Islet of Langerhans (tissue), 1 donor: ENCODE measurements around the gene WNT5B.
A peak's percentile ranks its signal among the peaks of the same experiment; 100 is the strongest.
"Not testable (repeated sequence)": the region's sequence is repeated elsewhere in the genome, so short reads cannot be mapped to it uniquely, and the experiment has no call there.

Experiments
- FAIRE-seq: peaks from one replicate; lab custom pipeline; 2011; peaks lifted over from hg19 to GRCh38; lab: Jason Lieb, UNC

WNT5B gene

DNA sequence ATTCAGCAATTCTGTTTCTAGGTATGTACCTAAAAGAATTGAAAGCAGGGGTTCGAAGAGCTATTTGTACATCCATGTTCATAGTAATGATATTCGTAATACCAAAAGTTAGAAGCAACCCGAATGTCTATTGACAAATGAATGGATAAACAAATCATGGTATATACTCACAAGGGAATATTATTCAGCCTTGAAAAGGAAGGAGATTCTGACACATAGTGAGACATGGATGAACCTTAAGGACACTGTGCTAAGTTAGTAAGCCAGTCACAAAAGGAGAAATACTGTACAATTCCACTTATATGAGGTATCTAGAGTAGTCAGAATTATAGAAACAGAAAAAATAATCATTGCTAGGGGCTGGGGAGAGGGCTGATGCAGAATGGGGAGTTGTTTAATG is 30.3 kb upstream of the WNT5B start:
- FAIRE-seq: no peak

DNA sequence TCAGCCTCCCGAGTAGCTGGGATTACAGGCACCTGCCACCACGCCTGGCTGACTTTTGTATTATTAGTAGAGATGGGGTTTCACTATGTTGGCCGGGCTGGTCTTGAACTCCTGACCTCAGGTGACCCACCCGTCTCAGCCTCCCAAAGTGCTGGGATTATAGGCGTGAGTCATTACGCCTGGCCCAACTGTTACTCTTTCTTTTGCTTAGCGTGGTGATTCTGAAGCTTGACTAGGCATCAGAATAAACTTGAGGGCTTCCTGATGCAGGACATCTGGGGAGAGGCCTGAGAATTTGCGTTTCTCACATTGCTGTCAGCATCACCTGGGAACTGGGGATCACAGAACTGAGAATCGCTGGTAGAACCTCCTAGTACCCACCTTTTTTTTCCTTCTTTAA is 26.3 kb upstream of the WNT5B start:
- not testable (repeated sequence) for FAIRE-seq

DNA sequence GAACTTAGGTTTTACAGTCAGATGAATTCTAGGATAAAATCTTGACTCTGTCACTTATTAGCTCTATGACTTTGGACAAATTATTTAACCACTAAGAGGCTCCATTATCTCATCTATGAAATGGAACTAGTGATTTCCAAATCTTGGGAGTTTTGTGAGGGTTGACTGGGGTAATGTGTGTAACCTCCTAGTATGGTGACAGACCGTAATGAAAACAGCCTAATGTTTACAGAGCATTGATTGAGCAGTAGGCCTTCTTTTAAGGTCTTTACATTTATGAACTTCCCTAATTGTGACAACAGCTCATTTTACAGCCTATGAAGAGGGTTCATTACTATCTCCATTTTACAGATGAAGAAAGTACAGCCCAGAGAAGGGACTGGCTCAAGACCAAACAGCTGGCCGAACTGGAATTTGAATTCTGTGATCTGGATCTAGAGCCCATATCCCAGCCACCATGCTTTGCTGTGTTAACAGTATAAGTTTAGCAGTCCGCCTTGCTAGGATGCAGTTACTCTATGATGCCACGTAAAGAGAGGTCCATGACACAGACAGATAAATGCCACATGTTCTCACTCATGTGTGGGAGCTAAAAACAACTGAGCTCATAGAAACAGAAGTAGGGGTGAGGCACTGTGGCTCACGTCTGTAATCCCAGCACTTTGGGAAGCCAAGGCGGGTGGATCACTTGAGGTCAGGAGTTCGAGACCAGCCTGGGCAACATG is 25.6 kb upstream of the WNT5B start:
- no peak for FAIRE-seq

GRCh38 chr12:1604464-1604863 is 24.6 kb upstream of the WNT5B start:
- no peak for FAIRE-seq

GRCh38 chr12:1605129-1606020 is 23.7 kb upstream of the WNT5B start:
- peak; percentile 87 for FAIRE-seq

DNA sequence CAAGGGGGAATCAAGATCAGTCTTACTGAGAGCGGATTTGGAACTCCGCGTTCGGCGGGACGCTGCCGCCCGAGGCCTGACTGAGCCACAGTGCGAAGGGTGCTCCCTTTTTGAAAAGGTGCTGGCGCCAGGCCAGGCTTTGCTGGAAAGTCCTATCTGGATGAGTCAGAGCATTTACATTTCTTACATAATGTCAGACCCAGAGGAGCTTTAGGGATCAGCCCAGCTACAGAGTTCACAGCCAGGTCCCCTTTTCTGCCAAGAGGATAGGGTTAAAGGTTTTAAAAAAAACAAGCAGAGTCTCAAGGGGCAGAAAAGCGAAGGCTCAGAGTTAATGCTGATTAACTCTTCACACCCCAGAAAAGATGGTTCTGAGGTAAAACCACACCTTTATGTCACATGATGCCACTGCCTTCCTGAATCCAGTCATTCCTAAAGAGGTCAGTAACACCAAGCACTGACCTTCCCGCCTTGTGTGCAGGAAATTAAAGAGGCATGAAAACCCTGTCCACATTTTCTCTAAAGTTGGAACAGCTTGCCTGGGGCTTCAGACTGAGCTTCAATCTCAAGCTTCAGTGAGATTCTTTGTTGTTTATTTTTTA is 22.9 kb upstream of the WNT5B start:
- no peak for FAIRE-seq

DNA sequence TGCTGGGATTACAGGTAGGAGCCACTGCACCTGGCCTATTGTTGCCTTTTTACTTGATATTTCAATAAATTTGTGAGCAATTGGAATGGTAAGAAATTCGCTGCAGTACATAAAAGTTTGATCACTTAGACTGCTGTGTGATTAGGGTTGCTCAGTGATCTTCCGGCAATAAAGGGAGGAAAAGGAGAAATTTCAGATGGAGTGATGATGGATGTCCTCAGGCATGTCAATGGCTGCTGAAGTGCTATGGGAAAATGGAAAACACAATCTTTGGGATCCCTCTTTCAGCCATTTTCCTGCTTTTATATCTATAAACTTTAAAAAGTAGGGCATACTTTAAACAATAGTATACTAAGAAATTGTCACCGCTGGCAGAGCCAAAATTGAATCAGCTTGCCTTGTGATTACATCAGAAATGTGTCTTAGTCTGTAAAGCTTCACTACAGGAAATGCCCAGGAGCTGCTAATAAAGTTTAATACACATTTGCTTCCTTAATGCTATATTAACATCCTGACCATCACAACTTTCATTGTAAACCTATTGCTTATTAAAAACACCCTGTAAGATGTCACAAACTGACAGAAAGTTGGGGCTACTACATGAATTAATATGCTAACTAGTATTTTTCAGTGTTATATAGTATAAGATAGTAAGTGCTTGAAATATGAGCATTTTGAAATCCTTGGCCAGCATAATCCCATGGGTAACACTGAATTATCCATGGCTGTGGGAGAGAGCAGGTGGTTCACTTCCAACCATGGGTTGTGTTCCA is 20.9 kb upstream of the WNT5B start:
- no peak for FAIRE-seq

- no peak for FAIRE-seq
Observed at GRCh38 chr12:1608713-1609119, 20.3 kb upstream of the WNT5B start.

DNA sequence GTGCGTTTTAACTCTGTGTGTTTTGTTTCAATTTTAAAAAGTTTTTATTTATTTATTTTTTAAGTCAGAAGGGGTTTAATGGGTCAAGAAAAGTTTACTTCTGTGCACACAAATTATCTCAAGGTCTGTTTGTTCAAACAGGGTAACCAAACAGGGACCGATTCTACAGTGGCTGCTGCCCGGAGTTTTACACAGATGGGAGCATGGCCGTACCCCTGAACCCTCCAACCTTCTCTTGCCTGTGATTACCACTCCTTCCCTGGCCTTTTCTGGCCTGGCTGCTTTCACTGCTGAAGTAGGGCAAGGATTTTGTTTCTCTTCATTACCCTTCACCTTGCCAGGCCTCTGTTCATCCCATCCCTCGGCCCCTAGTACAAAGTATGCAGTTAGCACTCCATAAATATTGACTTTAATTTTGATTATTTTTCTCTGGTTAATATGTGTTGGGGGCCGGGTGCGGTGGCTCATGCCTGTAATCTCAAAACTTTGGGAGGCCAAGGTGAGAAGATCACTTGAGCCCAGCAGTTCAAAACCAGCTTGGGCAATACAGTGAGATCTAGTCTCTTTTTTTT is 18.9 kb upstream of the WNT5B start:
- FAIRE-seq: no peak

- no peak for FAIRE-seq
Observed at GRCh38 chr12:1611803-1612572, 17.0 kb upstream of the WNT5B start.

DNA sequence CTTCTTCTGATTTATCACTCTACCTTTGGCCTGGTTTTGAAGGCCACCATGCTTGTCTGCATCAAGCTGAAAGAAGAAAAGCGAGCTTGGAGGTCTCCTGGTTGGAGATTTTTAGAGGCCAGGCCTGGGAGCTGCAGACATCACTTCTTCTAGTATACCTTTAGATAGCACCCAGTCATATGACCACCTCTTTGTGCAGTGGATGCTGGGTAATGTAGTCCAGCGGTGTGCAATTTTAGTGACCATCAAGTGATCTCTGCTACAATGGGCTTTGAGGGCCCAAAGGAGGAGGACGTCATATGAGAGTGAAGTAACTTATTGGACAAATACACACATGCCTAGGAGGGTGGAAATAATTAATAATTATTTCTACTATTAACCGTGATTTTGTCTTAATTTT is 15.2 kb upstream of the WNT5B start:
- no peak for FAIRE-seq

DNA sequence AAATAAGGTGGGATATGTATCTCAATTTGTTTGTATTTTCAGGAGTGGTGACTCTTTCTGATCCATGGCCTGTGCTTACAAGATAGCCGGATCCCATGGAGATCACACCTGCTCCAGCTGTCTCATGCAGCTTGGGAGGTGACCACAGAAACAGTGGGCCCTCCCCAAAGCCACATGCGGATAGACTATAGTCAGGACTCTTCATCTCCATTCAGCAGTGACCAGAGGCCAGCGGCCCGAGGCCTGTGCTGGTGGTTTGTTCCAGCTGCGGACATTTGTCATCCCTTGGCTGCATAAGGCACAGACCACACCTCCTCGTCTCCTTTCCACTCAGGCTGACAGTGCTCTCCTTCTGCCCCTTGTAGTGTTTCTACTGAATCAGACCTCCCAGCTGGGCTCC is 14.7 kb upstream of the WNT5B start:
- no peak for FAIRE-seq

DNA sequence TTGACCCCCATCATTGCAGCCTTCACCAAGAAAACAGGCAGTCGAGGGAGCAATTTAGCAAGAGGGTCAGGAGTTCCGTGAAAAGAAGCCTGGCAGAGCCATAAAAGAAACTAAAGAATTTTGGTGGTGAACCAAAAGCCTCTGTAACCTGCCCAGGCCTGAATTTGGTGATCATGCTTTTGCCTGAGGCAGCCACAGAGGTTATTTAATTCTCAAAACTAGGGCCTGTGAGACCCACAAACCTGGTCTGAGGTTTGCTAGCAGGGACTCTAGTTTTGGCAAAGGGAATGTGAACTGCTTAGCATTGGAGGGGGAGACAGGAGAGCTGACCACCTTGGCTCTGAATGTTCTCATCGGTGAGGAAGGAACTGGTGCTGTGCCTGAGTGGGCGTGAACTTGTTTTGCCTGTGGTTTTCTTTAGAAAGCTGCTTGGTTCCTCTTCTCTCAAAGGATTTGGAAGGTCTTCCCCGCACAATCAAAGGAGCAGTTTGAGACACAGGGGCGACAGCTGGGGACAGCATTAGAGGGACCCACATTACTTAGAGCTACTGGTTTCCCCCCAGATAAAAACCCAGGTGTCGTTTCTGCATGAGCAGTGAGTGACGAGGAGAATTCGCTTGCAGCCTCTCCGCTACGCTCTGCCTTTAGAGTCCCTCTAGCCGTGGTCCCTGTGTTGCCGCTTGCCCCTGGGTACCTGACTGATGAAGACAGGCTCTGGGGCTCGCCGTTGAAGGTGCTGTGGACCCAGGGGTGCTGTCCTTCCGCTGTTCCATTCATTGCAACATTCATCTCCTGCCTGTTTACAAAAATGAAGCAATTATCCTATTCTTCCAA is 12.6 kb upstream of the WNT5B start:
- no peak for FAIRE-seq

DNA sequence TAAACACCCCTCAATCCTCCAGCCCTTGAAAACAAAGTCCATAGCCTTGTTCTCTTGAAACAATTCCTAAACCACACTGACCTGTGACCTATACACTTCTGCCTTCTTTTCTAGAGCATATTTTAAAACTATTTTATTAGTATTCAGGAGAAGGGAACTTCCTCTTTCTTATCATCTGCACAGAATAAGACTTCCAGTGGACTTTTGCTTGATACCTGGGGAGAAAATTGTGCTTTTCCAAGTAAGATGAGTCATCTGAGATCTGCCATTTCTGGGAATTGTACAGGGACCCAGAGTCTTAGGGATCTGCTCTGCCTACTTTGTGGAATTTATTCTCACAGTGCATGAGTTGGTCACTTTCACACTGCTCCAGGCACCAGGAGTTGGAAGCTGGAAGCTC is 10.5 kb upstream of the WNT5B start:
- no peak for FAIRE-seq

DNA sequence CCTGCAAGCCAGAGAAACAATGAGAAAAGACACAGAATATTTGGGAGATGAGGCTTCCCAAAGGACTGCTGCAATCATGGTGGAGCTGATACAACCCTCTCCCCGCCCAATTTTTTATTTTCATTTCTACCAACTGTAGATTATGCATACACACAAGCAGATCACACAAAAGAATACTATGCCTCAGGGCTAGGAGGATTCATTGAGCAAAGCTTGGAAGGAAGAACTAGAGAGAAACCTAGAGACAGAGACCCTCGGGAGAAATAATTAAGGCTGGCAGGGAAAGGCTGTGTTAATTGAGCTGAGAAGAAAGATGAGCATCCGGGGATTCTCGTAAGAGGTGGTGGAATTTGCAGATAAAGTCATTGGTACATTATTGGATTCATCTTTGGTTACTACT is 9.9 kb upstream of the WNT5B start:
- no peak for FAIRE-seq

DNA sequence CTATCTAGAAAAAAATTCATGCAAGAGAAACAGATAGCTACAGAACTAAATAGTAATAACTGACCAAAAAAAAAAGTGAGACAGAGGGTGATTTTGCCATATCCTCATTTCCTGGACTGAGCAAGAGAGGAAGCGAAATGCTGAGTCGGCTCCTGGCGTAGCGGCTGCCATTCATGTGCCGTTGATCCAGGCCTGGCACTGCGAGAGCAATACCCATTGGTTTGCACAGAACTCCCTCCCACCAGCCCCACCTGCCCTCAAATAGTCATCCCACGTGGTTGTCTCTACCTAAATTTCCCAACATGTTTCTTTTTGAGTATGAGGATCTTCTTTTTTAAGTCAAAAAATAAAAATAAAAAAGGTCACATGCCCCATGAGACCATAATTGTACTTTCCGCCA is 9.4 kb upstream of the WNT5B start:
- no peak for FAIRE-seq

DNA sequence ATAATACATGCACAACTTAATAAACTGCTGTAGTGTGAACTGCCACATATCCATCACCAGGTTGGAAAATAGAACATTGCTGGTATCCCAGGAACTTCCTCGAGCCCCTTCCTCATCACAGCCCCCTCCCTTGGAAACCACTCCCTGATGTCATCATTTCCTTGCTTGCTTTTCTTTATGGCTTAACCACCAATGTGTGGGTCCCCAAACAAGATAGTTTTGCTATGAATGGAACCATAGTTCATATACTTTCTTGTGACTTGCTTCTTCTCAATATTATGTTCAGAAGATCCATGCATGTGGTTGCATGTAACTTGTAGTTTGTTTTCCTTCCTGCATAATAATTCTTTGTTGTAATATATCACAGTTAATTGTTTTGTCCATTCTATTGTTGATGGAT is 8.9 kb upstream of the WNT5B start:
- FAIRE-seq: no peak

GRCh38 chr12:1622406-1622805 is 6.6 kb upstream of the WNT5B start:
- no peak for FAIRE-seq

- no peak for FAIRE-seq
Observed at GRCh38 chr12:1629338-1630132, 504 bp downstream of the WNT5B start.
